Stimulated activated CD8-positive, alpha-beta memory T cell treated with anti-CD3 and anti-CD28 coated beads, Interleukin-12 subunit alpha, Interleukin-12 subunit beta, amount 100 ng/mL, for 1 hour (primary cell): ENCODE results near the gene INAFM1.
"Not testable (repeated sequence)": the region's sequence is repeated elsewhere in the genome, so short reads cannot be mapped to it uniquely, and the experiment has no call there.

Source experiments
- DNase-seq: peaks from one replicate; pipeline ENCODE4 v3.0.0-alpha.2; 2020; ENCODE audit warnings: low read depth

Gene INAFM1

DNA sequence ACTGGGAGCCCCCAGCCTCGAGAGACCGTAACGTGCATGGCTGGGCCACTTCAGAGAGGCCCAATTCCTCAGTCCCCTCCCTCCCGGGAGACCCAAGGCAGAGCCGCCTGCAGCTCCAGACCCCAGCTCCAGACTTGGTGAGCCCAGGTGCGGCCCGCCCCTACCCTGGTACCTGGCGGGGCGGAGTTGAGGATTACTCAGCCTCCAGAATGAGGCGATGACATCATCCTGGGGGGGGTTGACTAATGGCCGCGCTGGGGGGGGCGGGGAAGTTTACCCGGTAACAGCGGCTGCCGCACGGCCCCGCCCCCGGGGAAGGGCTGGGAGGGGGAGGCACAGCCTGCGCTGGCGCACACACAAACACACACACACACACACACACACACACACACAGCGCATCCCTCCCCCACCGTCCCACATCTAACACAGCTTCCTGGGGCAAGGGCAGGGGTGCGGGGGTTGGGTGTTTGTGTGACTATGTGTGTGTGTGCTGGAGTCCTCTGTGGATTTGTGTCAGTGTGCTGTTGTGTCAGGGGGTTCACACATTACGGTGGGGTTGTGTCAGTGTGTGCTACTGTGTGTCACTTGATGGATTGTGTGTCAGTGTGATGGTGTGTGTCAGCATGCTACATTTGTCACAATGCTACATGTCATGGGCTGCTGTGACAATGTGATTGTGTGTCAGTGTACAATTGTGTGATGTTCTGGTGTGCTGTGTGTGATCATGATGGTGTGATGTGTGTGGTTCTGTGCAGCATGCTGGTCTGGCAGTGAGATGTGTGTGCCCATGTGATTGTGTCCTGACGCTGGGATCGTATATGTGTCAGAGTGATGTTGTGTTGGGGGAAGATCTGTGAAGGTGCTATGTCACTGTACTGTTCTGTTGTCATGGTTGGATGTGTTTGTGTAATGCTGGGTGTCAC, 33.4 kb upstream of the INAFM1 start:
- peak; percentile 84 for DNase-seq

GRCh38 chr19:47241919-47242577, 32.6 kb upstream of the INAFM1 start:
- no peak for DNase-seq

DNA sequence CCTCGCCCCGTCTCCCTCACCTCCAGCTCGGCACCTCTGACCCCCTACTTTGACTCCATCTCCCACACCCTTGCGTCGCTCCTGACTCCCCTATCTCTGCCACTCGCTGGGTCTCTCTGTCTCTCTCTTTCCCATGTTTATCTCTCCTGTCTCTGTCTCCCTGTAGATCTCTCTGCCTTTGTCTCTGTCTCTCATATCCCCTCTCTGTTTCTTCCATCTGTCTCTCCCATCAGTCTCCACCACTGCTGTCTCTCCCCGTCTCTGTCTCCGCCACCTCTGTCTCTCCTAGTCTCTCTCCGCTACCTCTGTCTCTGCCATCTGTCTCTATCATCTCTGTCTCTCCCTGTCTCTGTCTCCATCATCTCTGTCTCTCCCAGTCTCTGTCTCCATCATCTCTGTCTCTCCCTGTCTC, 31.3 kb upstream of the INAFM1 start:
- no peak for DNase-seq

- DNase-seq = peak; percentile 72
These were observed 30.7 kb upstream of the INAFM1 start for GRCh38 chr19:47243776-47244547.

- peak; percentile 68 for DNase-seq
These were observed 27.2 kb upstream of the INAFM1 start for GRCh38 chr19:47247308-47247990.

DNA sequence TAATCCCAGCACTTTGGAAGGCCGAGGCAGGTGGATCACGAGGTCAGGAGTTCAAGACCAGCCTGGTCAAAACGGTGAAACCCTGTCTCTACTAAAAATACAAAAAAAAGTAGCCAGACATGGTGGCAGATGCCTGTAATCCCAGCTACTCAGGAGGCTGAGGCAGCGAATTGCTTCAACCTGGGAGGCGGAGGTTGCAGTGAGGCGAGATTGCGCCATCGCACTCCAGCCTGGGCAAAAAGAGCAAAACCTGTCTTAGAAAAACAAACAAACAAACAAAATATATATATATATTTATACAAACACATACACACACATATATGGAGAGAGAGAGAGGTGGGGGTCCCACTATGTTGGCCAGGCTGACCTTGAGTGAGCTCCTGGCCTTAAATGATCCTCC, 21.7 kb upstream of the INAFM1 start:
- DNase-seq = not testable (repeated sequence)

- DNase-seq = no peak
These were observed 21.2 kb upstream of the INAFM1 start for GRCh38 chr19:47253467-47253881.

DNA sequence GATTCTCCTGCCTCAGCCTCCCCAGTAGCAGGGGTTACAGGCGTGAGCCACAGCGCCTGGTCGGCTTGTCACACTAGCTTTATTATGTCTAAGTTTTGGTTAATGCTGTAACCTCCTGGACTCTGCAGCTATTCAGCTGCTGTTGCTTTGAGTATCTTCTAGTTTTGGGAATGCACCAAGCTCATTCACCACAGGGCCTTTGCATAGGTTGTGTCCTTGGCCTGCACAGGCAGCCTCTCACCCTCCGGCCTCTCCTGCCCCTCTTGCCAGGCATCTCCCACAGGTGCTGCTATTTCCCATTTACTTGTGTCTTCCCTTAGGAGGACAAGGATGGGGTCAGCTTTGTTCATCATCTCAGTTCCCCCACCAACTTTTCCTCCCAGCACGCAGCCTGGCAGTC, 20.7 kb upstream of the INAFM1 start:
- no peak for DNase-seq

GRCh38 chr19:47255879-47256692, 18.6 kb upstream of the INAFM1 start, which contains the start of gene CCDC9:
TSS of gene CCDC9 (plus strand) at chr19:47256525. CDS start at chr19:47258401, 1,876 bp downstream.
- DNase-seq = peak; percentile 82

DNA sequence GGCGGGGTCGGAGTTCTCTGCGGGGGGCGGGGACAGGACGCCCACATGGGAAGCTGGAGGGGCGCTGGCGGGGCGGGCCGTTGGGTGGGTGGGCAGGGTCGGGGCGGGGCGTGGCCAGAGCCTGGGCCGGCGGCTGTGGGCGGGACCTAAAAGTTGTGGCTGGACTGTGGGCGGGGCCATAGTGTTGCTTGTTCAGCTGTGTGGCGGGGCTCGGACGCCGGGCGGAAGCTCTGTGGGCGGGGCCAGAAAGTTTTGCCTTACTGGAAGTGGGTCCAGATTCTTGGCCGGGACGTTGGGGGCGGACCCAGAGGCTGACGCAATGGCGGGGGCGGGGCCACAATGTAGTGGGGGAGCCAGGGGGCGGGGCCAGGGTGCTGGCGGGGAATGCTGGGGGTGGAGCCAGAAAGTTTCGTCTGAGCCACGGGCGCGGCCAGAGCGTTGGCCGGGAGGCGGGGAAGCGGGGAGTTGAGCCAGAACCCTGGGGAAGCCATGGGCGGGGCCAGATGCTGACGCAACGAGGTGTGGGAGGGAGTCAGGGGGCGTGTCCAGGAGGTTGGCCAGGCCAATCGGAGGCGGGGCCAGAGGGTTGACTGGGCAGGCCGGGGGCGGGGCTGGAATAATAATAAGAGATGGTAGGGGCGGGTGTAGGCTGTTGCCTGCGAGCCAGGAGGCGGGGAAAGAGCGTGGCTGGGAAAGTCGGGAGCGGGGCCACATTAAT, 17.8 kb upstream of the INAFM1 start:
- DNase-seq = peak; percentile 99

- no peak for DNase-seq
These were observed 17.1 kb upstream of the INAFM1 start for GRCh38 chr19:47257411-47258169.

DNA sequence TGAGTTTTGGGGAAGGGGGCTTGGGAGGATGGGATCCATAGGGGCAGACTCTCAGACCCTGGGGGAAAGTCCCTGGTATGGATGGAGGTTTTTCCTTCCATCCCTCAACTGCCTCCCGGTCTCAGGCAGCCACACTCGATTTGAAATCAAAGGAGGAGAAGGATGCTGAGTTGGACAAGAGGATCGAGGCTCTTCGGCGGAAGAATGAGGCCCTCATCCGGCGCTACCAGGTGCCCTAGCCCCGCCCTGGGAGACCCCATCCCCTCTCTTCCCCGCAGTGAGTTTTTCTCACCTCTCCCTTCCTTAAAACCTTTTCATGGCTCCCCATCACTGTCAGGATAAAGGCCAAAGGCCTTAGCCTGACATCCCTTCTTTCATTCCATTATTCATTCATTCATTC, 16.3 kb upstream of the INAFM1 start:
- no peak for DNase-seq

GRCh38 chr19:47258895-47259555, 15.7 kb upstream of the INAFM1 start:
- no peak for DNase-seq

DNA sequence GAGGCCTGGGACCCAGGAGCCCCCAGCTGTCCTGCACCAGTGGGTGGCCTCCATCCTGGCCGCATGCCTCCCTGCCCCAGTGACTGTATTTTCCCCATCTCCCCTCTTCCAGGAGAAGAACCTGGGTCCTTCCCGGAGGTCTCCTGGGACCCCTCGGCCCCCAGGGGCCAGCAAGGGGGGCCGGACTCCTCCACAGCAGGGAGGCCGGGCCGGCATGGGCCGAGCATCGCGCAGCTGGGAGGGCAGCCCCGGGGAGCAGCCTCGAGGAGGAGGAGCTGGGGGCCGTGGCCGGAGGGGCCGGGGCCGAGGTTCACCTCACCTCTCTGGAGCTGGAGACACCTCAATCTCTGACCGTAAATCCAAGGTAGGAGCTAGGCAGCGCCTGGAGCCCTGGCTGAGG, 14.2 kb upstream of the INAFM1 start:
- no peak for DNase-seq

- not testable (repeated sequence) for DNase-seq
These were observed 12.5 kb upstream of the INAFM1 start for GRCh38 chr19:47261946-47262793.

- no peak for DNase-seq
These were observed 10.1 kb upstream of the INAFM1 start for GRCh38 chr19:47264629-47265028.

DNA sequence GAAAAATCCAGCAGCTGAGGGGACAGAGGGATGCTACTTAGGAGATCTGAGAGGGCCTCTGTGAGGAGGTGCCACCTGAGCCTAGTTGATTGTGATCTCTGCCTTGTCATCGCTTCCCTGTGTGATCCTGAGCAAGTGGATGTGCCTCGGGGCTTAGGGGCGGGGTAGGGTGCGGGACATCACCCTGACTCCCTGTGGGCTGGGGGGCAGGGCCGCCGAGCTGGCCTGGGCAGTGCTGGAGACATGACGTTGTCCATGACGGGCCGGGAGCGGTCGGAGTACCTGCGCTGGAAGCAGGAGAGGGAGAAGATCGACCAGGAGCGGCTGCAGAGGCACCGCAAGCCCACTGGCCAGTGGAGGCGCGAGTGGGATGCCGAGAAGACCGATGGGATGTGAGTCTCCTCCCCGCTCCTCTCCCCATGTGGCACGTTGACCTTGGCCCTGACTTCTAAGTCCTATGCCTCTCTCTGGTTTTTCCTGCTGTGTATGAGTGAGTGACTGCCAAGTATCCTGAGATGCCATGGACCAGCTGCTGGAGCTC, 8.2 kb upstream of the INAFM1 start:
- DNase-seq = no peak

DNA sequence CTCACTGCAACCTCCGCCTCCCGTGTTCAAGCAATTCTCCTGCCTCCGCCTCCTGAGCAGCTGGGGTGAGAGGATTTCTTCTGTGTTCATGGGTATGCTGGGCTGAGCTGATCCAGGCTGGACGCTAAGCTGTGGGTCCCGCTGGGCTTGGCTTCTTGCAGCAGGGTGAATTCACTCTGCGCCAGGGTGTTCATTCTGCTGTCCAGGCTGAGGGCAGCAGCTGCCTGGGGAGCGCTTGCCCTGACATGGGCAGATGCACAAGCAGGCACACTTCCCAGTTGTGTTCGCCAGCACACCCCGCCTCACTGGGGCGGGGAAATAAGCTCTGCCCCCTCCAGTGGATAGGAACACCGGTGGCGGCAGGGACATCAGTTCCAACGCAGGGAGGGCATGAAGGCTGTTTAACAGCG, 7.3 kb upstream of the INAFM1 start:
- no peak for DNase-seq
